Stimulated activated CD8-positive, alpha-beta memory T cell treated with anti-CD3 and anti-CD28 coated beads, Interleukin-15, amount 100 ng/mL, for 48 hours (primary cell): ENCODE results near the gene CCL8.
"Not testable (repeated sequence)": the region's sequence is repeated elsewhere in the genome, so short reads cannot be mapped to it uniquely, and the experiment has no call there.

ENCODE experiments used
- DNase-seq, 2 donors: peaks; one replicate each; pipeline ENCODE4 v3.0.0-alpha.2; 2020; ENCODE audit warnings: low read depth in 2 of 2

CCL8 gene

DNA sequence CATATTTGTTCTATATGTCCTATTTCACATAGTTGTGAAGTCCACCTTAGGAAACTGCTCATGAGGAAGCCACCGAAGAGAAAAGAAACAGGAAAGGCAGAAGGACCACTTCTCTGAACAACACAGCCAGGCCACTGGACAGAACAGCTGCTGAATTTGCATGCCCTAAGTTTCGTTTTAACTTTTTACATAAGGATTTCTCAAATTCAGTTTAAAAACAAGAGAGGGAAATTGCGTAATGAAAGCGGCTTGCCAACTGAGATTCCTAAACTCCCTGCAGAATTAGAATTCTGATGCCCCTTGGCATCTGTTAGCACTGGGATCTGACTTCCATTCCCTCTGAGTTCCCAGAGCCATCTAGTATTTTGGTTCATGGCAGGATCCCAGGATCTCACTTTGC is 5.0 kb upstream of the CCL8 start:
- no peak for DNase-seq

DNA sequence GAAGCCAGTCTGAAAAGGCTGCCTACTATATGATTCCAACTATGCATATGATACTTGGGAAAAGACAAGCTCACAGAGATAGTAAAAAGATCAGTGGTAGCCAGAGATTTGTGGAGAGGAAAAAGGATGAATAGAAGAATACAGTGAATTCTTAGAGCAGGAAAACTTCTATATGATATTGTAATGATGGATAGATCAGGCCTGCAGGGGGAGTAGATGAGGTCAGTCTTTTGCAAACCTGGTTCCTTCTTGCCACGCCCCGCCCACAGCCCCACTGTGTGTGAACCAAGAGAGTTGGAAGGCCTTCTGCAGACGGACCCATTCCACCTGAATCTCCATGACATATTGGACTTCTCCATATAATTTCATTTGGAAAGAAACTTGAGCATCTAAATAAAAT is 761 bp upstream of the CCL8 start:
- DNase-seq, result no peak

- no peak for DNase-seq
These were observed 2.7 kb downstream of the CCL8 start for GRCh38 chr17:34321964-34322363.

GRCh38 chr17:34327580-34327979 is 8.3 kb downstream of the CCL8 start:
- not testable (repeated sequence) for DNase-seq

DNA sequence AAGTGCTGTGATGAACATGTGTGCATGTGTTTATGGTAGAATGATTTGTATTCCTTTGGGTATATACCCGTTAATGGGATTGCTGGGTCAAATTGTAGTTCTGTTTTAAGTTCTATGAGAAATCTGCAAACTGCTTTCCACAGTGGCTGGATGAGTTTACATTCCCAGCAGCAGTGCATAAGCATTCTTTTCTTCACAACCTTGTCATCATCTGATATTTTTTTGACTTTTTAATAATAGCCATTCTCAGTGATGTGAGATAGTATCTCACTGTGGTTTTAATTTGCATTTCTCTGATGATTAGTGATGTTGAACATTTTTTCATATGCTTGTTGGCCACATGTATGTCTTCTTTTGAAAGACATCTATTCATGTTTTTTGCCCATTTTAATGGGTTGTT is 18.5 kb downstream of the CCL8 start:
- no peak for DNase-seq

DNA sequence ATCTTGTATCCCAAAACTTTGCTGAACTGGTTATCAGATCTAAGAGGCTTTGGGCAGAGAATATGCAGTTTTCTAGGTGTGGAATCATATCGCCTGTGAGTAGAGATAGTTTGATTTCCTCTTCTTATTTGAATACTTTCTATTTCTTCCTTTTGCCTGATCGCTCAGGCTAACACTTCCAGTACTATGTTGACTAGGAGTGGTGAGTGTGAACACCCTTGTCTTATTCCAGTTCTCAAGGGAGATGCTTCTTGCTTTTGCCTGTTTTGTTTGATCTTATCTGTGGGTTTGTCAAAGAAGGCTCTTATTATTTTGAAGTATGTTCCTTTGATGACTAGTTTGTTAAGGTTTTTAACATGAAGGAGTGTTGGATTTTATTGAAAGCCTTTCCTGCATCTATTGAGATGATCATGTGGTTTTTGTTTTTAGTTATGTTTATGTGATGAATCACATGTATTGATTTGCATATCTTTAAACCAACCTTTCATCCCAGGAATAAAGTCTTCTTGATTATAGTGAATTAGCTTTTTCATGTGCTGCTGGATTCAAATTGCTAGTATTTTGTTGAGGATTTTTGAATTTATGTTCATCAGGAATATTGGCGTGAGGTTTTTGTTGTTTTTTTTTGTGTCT is 20.0 kb downstream of the CCL8 start:
- DNase-seq, result no peak

DNA sequence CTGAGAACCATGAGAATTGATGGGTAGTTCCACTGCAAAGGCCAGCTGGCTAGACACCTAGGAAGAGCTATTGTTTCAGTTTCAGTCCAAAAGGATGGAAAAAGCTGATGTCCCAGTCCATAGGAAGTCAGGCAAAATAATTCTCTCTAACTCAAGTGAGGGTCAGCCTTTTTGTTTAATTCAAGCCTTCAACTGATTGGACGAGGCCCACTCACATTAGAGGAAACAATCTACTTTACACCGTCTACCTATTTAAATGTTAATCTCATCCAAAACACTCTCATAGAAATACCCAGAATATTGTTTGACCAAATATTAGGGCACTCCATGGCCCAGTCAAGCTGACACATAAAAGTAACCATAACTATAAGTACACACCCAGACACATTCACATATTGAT is 22.7 kb downstream of the CCL8 start:
- DNase-seq, result no peak

- DNase-seq, result no peak
These were observed 27.8 kb downstream of the CCL8 start for GRCh38 chr17:34347063-34347462.

GRCh38 chr17:34349751-34350150 is 30.5 kb downstream of the CCL8 start:
- no peak for DNase-seq

DNA sequence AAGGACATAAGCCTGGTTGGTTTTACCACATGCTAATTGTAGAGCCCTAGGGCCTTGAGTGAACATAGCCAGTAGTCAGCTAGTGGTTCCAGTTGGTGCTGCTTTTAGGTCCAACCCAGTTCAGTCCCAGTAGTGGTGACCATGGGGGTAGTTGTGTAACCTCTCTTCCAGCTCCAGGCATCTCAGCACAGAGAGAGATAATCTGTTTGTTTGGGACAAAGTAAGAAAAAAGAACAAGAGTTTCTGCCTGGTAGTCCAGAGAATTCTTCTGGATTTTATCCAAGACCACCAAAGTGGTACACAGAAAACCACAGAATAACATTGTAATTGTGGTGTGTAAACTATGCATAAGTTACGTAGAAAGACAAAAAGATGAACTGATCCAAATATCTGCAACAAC is 31.9 kb downstream of the CCL8 start:
- DNase-seq, result no peak

DNA sequence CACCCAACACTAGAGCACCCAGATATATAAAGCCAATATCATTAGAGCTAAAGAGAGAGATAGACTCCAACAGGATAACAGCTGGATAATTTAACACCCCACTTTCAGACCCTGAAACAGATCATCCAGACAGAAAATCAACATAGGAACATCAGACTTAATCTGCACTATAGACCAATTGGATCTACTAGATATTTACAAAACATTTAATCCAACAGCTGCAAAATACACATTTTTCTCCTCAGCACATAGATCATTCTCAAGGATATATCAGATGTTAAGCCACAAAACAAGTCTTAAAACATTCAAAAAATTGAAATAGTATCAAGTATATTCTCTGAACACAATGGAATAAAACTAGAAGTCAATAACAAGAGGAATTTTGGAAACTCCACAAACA is 33.0 kb downstream of the CCL8 start:
- no peak for DNase-seq

DNA sequence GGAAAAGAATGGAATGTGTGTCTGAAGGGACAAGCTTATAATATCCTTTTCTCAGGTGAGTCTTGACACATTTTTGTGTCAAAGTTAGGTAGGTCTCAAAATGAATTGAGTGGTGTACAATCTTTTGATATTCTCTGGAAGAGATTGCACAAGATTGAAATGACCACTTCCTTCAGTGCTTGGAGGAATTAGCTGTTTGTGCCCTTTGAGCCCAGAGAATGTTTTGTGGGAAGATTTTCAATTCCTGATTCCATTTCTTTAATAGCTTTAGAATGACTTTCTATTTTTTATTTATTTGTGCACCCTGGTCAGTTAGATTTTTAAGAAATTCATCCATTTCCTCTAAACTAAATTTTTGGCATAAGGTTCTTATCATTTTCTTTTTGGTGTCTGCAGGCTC is 35.4 kb downstream of the CCL8 start:
- DNase-seq, result no peak

DNA sequence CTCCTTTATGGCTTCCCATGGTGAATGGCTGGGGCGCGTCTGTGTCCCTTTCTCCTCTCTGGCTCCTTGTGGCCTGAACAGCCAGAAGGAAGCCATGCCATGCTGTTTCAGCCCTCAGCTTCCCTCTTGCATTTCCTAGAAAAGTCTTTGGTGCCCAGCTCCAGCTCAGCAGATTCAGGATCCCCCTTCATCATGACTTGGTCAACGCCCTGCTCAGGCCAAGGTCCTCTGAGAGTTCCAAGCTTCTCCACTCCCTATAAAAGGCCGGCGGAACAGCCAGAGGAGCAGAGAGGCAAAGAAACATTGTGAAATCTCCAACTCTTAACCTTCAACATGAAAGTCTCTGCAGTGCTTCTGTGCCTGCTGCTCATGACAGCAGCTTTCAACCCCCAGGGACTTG is 37.0 kb downstream of the CCL8 start, which contains the start of gene CCL13:
TSS of gene CCL13 (plus strand) at position 287 of the 400 bp plus-strand sequence. CDS start at position 334, 47 bp downstream.
- DNase-seq, result no peak

- no peak for DNase-seq
These were observed 38.2 kb downstream of the CCL8 start for GRCh38 chr17:34357398-34357797.

DNA sequence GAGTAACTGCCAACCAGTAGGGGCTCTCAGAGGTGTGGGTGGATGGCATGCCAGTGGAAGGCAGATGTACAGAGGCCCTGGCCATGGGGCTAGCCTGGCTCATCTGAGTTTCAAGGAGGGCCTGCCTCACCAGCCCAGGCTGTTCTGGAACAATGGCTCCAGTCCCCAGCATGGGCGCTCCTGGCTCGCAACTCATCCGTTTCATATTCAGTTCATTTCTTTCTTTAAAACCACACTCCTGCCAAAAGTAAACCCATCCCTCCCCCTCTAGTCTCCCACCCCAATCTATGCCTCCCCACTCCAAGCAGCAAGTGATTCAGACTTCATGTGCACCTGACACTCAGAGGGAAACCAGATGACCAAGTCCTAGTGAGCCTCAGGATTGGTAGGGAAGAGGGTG is 39.4 kb downstream of the CCL8 start:
- DNase-seq, result no peak

GRCh38 chr17:34360601-34361270 is 41.5 kb downstream of the CCL8 start:
- no peak for DNase-seq

- DNase-seq, result peak; percentile 66 to 67
These were observed 42.3 kb downstream of the CCL8 start for GRCh38 chr17:34361478-34362061.

DNA sequence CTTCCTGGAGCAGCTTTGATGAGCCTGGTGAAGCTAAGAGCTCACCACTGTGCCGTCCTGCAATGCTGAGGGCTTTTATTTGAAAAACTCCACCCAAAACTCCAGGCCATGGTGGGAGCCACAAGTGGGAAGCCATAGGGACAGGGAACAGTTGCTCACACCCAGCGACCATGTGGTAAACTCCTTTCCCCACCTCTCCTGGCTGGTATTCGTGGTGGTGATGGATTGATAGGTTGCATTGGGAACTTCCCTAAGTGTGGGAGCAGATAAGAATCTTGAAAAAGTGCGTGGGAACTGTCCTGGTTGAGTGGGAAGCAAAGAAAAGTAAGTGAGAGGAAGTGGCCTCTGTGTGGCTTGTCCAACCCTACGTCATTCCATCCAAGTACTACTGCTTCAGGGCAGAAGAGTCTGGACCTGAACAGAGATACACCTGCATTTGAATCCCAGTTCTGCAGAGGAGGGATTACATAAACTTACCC is 44.0 kb downstream of the CCL8 start, which contains the start of gene CCL1:
TSS of gene CCL1 (minus strand) at position 51 of the 479 bp plus-strand sequence. CDS start 72 bp downstream, outside the sequence.
- DNase-seq, result no peak

DNA sequence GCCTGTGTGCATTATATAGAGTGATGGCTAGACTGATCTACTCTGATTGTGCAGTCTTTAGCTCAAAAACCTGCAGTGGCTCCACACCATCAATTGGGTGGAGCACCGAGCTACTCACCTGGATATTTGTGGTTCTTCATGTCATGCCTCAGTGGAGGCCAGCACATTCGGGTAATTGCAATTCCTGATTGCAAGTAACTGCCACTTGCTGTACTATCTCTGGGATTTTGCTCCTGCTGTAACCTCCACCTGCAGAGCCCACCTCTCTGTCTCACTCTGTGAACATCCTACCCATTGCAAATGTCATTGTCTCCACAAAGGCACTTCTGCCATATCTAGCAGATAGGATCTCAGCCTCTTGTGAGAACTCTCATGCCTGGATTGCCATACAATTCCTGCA is 45.5 kb downstream of the CCL8 start:
- no peak for DNase-seq

DNA sequence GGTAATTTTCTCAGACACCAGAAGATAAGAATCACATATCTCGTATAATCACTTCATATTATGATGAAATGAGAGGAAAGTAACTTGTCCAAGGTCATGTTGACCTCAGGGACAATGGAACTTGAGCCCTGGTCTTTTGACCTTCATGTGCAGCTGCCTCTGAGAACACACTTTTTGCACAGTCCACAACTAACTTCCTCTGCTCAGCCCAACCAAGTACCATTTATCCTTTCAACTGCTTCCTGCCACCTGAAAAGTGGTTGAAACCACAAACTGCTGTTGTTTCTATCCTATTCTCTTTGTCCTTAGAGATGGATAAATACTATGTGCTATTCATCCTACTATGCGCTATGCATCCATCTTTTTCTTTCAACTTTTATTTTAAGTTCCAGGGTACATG is 46.1 kb downstream of the CCL8 start:
- DNase-seq, result no peak

- no peak for DNase-seq
These were observed 46.8 kb downstream of the CCL8 start for GRCh38 chr17:34366010-34366409.

- DNase-seq, result no peak
These were observed 47.4 kb downstream of the CCL8 start for GRCh38 chr17:34366529-34367107.
